Right lobe of liver (tissue), 6 donors: Measurements from ENCODE around the gene CITED4. TPM values are rescaled to one million over a fixed set of nuclear protein-coding genes. Genes with fewer than 3 reads are reported as not detected.

Source experiments
- ATAC-seq, 4 donors: fragments of 200-7000 bp; cut with Tn5 transposase; one replicate each; pipeline ENCODE4 v1.9.1; 2020; ENCODE audit warnings: mild to moderate bottlenecking in 4 of 4, moderate library complexity in 4 of 4
- DNase-seq, 3 donors: peaks; one replicate each; pipeline ENCODE4 v3.0.0-alpha.2; 2020
- H3K27ac ChIP-seq, 3 donors: fragments of 200-600 bp; one replicate each; pipeline ENCODE4 v1.8.0; 2022
- H3K27me3 ChIP-seq, 2 donors: fragments of 200-600 bp; one replicate each; pipeline ENCODE4 v1.8.0; 2022
- H3K36me3 ChIP-seq, 4 donors: fragments of 200-600 bp; sonication (generic) in 1 of 4; one replicate each; pipeline versions ENCODE4 v1.5.1 to v1.8.0; 2017 to 2022; ENCODE audit warnings: control low read depth in 1 of 4
- H3K4me1 ChIP-seq, 4 donors: fragments of 200-600 bp; sonication (generic) in 1 of 4; one replicate each; pipeline versions ENCODE4 v1.5.1 to v1.8.0; 2017 to 2022; ENCODE audit warnings: control low read depth in 1 of 4
- H3K4me3 ChIP-seq, 3 donors: fragments of 200-600 bp; one replicate each; pipeline ENCODE4 v1.8.0; 2022
- H3K9me3 ChIP-seq, 4 donors: fragments of 200-600 bp; sonication (generic) in 1 of 4; one replicate each; pipeline versions ENCODE4 v1.5.1 to v1.8.0; 2017 to 2022; ENCODE audit warnings: control low read depth in 1 of 4
- CTCF ChIP-seq, 4 donors: fragments of 200-600 bp in 3 of 4; fragments of 450-650 bp in 1 of 4; IDR thresholded peaks; one replicate each; pipeline versions ENCODE4 v1.5.1 to v1.8.0; 2016 to 2022; ENCODE audit warnings: antibody characterized with exemption in 4 of 4, mild to moderate bottlenecking in 2 of 4
- POLR2A ChIP-seq: fragments of 450-650 bp; IDR thresholded peaks from one replicate; pipeline ENCODE4 v1.6.1; 2017; ENCODE audit warnings: antibody characterized with exemption, mild to moderate bottlenecking
- WGBS: methylation state at CpG from one replicate; pipeline ENCODE4 v1.1.6; 2018; ENCODE audit warnings: low coverage, low lambda C conversion rate; ENCODE audit not compliant: insufficient coverage; ENCODE audit errors: missing lambda C conversion rate; 5-methylcytosine and 5-hydroxymethylcytosine counted together
- intact Hi-C, 2 donors: fragments of 100-400 bp; cut with DNase I; formaldehyde crosslinking; loops; one replicate each; pipeline versions ENCODE4 v1.11.2 to v1.14.1; 2022
- total RNA-seq, 6 experiments: library from RNA; depleted of rRNA in 2 of 6; stranded (reverse); fragments of >200 nt in 2 of 6; fragmentation: NEBNext Ultra II Directional in 3 of 6; extraction: Animal tissue kit (Norgen Biotek cat#: 25700) in 3 of 6; gene quantifications; one replicate each; pipeline versions ENCODE4 v1.1.0 to v1.2.4, GENCODE V29; 2016 to 2023
- donor health status: DM: no; HTN: yes; CAD: no.
- donor health status: DM: no; HTN: no; CAD: no.
- donor health status: DM: no; HTN: no; CAD: no.
- donor health status: DM: no; HTN: yes; CAD: no.
- donor health status: DM: no; HTN: yes; CAD: no.

CITED4 gene
- total RNA-seq, 6 experiments from 2014 or later: 19.0 to 116 (median 25.8) TPM

GRCh38 chr1:40860706-40861223, 1.4 kb downstream of the CITED4 start:
- intact Hi-C loops: loop anchor here (5.0 kb wide), 1 partner anchor 87 kb away; no protein-coding TSS in a partner anchor
- peak overlapping the region; percentile 51 to 66 (median 64) for H3K4me3 ChIP-seq
- peak; percentile 16 to 49 (median 34) for ATAC-seq

DNA sequence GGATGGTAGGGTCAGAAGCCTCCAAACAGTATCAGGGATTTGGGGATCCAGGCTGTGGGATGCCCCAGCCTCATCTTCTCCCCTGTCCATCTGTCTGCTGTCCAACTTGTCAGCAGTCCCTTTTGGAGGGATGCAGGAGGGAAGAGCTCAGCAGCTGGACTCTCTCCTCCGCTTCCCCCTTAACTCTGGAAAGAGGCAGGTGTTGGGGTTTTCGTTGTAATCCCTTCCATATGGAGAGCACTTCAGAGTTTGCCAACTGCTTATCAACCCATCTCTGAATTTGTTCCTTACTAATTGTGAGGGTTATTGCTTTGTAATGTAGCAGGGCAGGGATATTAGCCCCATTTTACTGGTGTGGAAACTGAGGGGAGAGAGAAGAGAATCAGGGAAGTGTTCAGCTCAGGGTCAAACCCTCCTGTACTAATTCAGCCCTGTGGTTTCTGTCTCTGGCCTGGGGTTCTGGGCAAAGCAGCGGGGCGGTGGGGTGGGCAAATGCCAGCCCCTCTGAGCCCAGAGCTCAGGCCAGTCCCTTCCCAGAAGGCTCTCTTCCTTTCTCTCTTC, 3.2 kb downstream of the CITED4 start:
- Histone ChIP-seq H3K9me3 (no peaks in the 10 kb centered on the region), H3K4me3 (no peak overlapping the region), H3K4me1 (peaks cover 0 to 3% (median 0%) of the 10 kb centered on the region in 4 donors), H3K27me3 (no peaks in the 10 kb centered on the region), H3K27ac (no peak overlapping the region), H3K36me3 (no peaks in the 10 kb centered on the region)
- TF ChIP-seq POLR2A: no peak
- TF ChIP-seq CTCF (IDR thresholded peaks at IDR 0.05): no peak
- ATAC-seq (no peak), DNase-seq (no peak)
- intact Hi-C loops: loop anchor here in 1 of 2 donors (10.0 kb wide), 1 partner anchor 234 kb away; no protein-coding TSS in a partner anchor
- 93% methylated on average over 2 of the region's 4 CpGs for WGBS

More at GRCh38 chr1:40860706-40861223, 1.4 kb downstream of the CITED4 start:
- peak overlapping the region; percentile 57 to 92 (median 90) for H3K27ac ChIP-seq
- H3K4me1 ChIP-seq: peaks cover 0 to 3% (median 0%) of the 10 kb centered on the region in 4 donors
- H3K36me3 ChIP-seq: no peaks in the 10 kb centered on the region
- no peaks in the 10 kb centered on the region for H3K27me3 ChIP-seq
- 5% methylated on average over 8 of the region's 10 CpGs for WGBS
- no peaks in the 10 kb centered on the region for H3K9me3 ChIP-seq
- peak in 2 of 3 donors; percentile 75 to 76 for DNase-seq
- TF ChIP-seq CTCF (IDR thresholded peaks at IDR 0.05): no peak
- TF ChIP-seq POLR2A: peak; percentile 9

DNA sequence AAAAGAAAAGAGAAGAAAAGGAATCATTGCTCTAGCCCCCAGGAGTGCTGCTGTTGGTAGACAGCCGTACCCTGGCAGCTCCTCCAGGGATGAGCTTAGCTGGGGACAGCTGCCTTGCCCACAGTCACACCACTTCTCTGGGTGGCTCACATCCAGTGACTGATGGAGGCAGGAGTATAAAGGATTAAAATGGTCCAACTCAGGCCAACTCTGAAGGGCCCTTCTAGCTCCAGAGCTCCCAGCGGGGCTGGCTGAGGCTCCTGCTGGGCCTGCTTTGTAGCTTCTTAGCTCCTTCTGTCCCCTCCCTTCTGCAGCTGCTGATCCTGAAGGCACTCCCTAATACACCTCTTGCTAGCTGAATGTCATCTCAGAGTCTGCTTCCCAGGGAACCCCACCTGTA, 4.4 kb downstream of the CITED4 start:
- TF ChIP-seq POLR2A (no peak), CTCF (IDR thresholded peaks at IDR 0.05) (no peak)
- Histone ChIP-seq H3K27me3 (no peaks in the 10 kb centered on the region), H3K36me3 (no peaks in the 10 kb centered on the region), H3K4me1 (peaks cover 0 to 3% (median 0%) of the 10 kb centered on the region in 4 donors), H3K27ac (no peak overlapping the region), H3K9me3 (no peaks in the 10 kb centered on the region), H3K4me3 (no peak overlapping the region)
- no peak for DNase-seq
- intact Hi-C loops: loop anchor here in 1 of 2 donors (10.0 kb wide), 1 partner anchor 233 kb away; no protein-coding TSS in a partner anchor
- ATAC-seq: no peak
- 75% methylated on average over 2 of the region's 2 CpGs for whole genome bisulfite sequencing

DNA sequence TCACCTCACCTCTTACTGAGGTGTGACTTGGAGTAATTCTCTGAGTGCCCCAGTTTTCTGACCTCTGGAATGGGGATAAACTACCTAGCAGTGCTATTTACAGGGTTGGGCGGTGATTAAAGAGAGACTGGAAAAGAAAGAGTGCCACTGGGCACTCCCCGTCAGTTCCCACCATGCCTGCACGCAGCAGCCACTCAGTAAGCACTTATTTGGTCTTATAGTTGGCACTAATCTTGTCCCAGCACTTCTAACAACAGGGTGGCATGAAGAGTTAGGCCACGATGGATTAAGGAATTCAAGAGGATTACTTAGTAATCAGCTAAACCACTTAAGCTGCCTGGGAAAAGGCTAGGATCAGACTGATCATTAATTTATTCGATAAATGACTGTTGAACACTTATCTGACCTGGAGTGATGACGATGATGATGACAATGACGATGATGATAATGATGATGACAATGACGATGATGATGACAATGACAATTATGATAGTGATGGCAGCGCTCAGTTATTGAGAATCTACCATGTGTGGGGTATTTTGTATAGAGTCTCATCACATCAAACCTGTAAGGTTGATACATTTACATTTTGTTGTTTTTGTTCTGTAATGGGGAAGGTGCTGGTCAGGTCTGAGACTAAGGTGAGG, 5.4 kb downstream of the CITED4 start:
- no peaks in the 10 kb centered on the region for H3K36me3 ChIP-seq
- no peaks in the 10 kb centered on the region for H3K27me3 ChIP-seq
- TF ChIP-seq POLR2A (no peak), CTCF (IDR thresholded peaks at IDR 0.05) (no peak)
- no peak for DNase-seq
- WGBS: 92% methylated on average over 9 of the region's 9 CpGs
- no peak for ATAC-seq
- no peak overlapping the region for H3K4me3 ChIP-seq
- H3K27ac ChIP-seq: no peak overlapping the region
- intact Hi-C loops: loop anchor here in 1 of 2 donors (10.0 kb wide), 1 partner anchor 232 kb away; no protein-coding TSS in a partner anchor
- H3K4me1 ChIP-seq: peaks cover 0 to 3% (median 0%) of the 10 kb centered on the region in 4 donors
- H3K9me3 ChIP-seq: no peaks in the 10 kb centered on the region
